Endometrium (tissue), 2 donors: ENCODE measurements around the gene ABCE1.
"Not testable (repeated sequence)": the region's sequence is repeated elsewhere in the genome, so short reads cannot be mapped to it uniquely, and the experiment has no call there.

ENCODE experiments used
- FAIRE-seq: peaks from 2 replicates; lab custom pipeline; 2012; peaks lifted over from hg19 to GRCh38; lab: Jason Lieb, UNC
- donor health status: control.
- donor health status: control.

The ABCE1 gene

DNA sequence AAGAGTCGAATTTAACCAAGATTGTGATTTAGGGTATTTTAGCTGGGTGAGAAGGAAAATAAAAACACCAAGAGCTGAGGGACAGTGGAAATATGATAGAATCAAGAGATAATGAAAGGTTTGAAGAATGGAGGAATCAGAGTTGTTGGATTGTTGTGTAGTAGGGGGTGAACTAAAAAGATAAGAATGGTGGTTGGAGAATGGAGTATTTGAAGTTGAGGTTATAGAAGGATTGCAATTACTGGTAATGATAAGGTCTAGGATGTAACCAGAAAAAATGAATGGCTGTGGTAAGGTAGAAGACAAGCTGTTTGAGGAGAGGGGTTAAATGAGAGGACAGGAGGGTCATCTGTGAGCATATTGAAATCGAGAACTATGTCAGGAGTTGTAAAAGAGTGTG lies 4.5 kb downstream of the ABCE1 start:
- no peak for FAIRE-seq

DNA sequence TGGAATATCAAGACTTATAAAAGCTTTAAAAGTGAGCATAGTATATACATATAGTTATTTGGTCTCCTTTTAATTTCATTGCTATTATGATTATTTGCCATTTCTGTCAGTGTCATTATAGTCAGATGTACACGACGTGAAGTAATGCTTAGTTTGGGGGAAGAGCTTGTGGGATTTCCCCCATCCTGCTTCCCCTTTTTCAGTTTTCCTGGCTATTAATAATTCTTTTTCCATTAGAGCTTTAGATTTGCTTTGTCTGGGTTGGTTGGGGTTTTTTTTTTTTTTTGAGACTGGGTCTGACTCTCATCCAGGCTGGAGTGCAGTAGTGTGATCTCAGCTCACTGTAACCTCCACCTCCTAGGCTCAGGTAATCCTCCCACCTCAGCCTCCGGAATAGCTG lies 5.4 kb downstream of the ABCE1 start:
- no peak for FAIRE-seq

DNA sequence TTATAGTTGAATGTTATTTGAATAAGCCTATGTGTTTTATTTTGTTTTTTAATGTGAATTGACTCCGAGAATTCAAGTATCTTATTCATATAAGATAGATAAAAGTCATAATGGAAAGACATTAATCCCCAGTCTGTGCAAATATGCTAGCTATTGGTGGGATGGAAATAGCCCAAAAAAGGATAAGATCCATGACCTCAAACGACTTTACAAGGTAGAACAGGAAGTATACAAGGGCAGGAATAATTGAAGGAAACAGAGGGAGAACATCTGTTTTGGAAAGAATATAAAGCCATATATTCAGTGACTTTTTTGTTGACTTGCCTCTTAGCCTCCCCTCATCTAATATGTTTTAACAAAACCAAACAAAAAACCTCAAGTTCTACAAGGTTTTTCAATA lies 9.0 kb downstream of the ABCE1 start:
- no peak for FAIRE-seq

DNA sequence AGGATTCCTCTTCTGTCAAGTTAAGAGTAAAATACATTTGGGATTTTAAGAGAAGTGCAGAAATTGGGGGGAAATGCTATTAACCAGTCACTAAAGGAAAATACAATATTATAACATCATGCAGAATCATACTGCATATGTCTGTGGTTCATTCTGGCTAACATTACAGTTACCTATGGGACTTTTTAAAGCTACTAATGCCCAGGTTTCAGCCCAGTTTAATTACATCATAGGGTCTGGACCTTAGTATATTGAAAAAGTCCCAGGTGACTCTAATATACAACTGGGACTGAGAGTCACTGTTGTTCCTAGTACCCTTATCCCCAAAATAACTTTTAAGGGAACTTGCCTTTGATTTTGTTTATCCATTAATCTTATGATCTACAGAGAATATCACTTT lies 10.0 kb downstream of the ABCE1 start:
- no peak for FAIRE-seq

- FAIRE-seq: no peak
Observed at GRCh38 chr4:145125396-145125795, 27.3 kb downstream of the ABCE1 start.

- FAIRE-seq: no peak
Observed at GRCh38 chr4:145130130-145130529, 32.0 kb downstream of the ABCE1 start.

DNA sequence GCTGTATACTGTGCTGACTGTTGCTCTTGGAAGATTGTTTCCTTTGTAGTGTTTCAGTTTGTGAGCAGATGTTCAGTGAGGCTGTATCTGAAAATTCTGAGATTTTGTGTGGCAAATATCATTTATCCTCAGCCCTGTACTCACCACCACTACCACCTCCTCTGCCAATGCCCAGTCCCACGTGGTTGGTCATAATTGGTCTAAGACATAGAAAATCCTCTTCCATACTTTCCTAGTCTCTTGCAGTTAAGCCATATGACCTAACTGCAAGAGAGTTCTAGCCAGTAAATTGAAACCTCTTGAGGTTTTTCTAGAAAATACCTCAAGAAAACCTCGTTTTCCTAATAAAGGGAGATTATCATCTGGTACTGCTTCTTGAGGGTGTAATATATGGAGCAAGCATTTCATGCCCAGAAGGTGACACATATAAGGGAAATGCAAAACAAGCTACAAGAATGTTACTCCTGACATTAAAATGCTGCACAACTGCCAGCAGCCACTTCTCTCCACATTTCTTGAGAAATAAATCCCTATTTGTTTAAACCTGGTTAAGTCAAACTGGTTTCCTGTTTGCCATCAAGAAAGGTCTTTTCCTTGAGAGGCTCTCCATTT lies 32.8 kb downstream of the ABCE1 start:
- FAIRE-seq: no peak

GRCh38 chr4:145131848-145132247 lies 33.7 kb downstream of the ABCE1 start:
- no peak for FAIRE-seq

- no peak for FAIRE-seq
Observed at GRCh38 chr4:145132511-145133098, 34.5 kb downstream of the ABCE1 start.

DNA sequence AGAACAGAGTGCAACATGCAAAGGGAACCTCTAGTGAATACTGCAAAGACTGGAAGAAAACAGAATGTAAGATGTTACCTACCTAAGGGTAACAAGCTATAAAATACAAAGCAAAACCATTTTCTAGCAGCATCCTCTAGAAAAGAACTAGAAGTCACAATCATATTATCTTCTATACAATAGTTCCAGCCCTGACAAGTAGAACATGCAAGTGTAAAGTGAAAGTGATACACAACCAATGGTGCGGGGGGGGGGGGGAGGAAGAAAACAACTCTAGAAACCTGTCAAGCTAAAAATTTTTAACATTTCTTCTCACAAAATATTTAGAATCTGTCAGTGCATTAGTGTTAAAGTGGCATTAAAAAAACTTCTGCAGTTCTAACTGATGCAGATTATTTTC lies 38.1 kb downstream of the ABCE1 start:
- FAIRE-seq: not testable (repeated sequence)

- FAIRE-seq: no peak
Observed at GRCh38 chr4:145148980-145149379, 50.9 kb downstream of the ABCE1 start.

DNA sequence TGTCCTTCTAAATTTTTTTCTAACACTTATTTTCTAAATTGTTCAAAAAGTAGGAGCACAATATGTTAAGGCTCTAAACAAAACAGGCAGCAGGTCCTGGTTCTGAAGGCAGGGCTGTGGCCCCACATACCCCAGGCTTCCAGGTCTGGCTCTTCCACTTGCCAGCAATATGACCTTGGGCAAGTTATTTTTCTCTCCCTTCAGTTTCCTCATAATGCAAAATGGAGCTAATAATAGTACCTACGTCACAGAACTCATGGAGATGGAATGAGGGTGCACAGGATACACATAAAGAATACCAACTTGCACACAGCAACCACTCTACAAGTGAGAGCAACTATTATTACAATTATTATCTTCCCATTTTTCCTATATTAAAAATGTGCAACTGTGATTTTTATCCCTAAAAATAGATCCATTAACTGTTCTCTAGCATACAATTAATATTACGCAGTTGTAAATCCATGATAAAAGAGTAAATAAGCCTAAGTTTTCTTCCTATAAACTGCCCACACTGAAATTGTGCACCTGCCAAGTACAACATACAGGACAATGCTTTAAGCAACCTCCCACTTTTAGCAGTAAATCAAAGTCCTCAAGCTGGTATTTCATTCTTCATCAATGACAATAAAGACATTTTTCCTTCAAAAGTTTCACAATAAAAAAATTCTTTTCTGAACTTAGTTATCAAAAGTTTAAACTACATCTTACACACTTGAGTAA lies 55.2 kb downstream of the ABCE1 start:
- no peak for FAIRE-seq

- no peak for FAIRE-seq
Observed at GRCh38 chr4:145153904-145154298, 55.8 kb downstream of the ABCE1 start.

GRCh38 chr4:145154573-145154972 lies 56.5 kb downstream of the ABCE1 start:
- no peak for FAIRE-seq

- no peak for FAIRE-seq
Observed at GRCh38 chr4:145155268-145155870, 57.3 kb downstream of the ABCE1 start.

DNA sequence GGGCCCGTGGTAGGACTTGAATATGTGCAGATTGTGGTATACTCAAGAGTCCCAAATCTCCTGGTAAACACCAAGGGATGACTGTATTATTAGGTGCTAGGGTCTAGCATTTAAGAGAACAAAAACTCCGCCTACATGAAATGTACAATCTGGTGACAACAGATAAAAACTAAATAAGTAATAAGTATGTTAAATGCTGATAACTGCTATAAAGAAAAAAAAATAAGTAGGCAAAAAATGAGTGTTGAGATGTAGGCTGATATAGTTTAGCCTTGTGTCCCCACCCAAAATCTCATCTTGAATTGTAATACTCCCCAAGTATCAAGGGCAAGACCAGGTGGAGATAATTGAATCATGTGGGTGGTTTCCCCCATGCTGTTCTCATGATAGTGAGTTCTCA lies 58.9 kb downstream of the ABCE1 start:
- no peak for FAIRE-seq

DNA sequence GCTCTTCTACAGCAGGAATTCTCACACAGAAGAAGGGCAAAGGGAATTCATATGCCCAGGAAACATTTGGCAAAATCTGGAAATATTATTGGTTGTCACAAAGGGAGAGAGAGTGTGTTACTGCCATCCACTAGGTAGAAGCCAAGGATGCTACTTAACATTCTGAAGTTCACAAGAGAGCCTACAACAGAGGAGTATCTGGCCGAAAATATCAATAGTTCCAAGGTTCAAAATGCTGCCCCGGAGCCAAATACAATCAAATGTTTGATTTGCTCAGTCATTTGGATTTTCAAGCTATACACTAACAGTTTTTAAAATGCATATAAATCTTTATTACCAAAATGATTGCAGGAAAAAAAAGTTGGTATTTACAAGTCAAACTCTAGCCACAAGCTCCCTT lies 63.4 kb downstream of the ABCE1 start:
- FAIRE-seq: no peak

GRCh38 chr4:145167887-145168286 lies 69.8 kb downstream of the ABCE1 start:
- FAIRE-seq: no peak

- FAIRE-seq: no peak
Observed at GRCh38 chr4:145168581-145169187, 70.6 kb downstream of the ABCE1 start.

DNA sequence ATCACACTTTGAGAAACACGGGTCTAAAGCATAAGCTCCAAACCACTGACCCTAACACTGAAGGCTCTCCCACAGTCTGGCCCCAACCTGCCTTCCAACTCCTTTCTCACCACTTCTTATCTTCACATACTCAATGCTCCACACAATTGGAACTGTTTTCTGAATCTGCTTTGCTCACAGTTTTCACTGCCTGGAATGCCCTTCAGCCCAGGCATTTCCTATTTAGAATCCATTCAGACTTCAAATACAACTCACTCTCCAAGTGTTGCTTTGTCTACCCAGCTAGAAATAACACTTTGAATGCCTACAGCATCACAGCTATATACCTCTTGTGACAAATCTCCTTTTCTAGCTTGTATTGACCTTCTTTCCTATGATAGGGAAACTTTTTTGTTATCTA lies 72.1 kb downstream of the ABCE1 start:
- no peak for FAIRE-seq

DNA sequence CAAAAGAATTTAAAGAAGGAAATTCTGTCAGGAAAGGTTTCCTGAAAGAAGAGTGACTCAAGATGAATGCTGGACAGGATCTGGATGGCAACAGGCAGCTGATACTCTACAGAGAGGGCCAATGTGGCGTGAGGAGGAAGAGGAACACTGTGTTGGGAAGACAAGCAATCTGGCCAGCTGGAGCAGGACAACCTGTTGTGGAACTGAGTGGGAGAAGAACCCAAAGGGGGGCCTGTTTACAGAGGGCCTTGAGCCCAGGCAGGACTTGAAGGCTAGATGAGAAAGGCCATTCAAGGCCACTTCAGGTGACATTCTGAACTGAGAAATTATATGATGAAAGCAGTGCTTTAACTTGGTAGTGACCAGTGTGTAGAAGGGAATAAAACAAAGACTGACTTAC lies 73.8 kb downstream of the ABCE1 start:
- FAIRE-seq: no peak

- FAIRE-seq: no peak
Observed at GRCh38 chr4:145176641-145177432, 78.7 kb downstream of the ABCE1 start.
